ENCODE results near the gene COBL. TPM values are rescaled to one million over a fixed set of nuclear protein-coding genes. Genes with fewer than 3 reads are reported as not detected.
A peak's percentile ranks its signal among the peaks of the same experiment; 100 is the strongest.

The COBL gene
- total RNA-seq, 4 donors from 2014 or later, result 62.4 to 114 (median 72.2) TPM

GRCh38 chr7:51290702-51291540, 25.7 kb downstream of the COBL start:
- no peaks in the 10 kb centered on the region for H3K27me3 ChIP-seq
- no peaks in the 10 kb centered on the region for H3K9me3 ChIP-seq
- in situ Hi-C loops (cut with MboI; ENCODE audit: low pct_ligation_motif_present in 1 of 4, low pct_unique_long_range_greater_than_20kb in 1 of 4, low sequenced_read_pairs in 3 of 4), result no loop called here
- intact Hi-C loops (cut with DNase I; ENCODE audit: low total_unique reads), result no loop called here
- TF ChIP-seq POLR2AphosphoS5 (IDR thresholded peaks at IDR 0.05) (no peak), EP300 (IDR thresholded peaks at IDR 0.05; ENCODE audit: low read depth) (no peak), POLR2A (IDR thresholded peaks at IDR 0.05) (no peak)
- TF ChIP-seq, protein P1, sequence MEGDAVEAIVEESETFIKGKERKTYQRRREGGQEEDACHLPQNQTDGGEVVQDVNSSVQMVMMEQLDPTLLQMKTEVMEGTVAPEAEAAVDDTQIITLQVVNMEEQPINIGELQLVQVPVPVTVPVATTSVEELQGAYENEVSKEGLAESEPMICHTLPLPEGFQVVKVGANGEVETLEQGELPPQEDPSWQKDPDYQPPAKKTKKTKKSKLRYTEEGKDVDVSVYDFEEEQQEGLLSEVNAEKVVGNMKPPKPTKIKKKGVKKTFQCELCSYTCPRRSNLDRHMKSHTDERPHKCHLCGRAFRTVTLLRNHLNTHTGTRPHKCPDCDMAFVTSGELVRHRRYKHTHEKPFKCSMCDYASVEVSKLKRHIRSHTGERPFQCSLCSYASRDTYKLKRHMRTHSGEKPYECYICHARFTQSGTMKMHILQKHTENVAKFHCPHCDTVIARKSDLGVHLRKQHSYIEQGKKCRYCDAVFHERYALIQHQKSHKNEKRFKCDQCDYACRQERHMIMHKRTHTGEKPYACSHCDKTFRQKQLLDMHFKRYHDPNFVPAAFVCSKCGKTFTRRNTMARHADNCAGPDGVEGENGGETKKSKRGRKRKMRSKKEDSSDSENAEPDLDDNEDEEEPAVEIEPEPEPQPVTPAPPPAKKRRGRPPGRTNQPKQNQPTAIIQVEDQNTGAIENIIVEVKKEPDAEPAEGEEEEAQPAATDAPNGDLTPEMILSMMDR (IDR thresholded peaks at IDR 0.05), result no peak
- no peaks in the 10 kb centered on the region for H3K36me3 ChIP-seq
- peaks cover 6 to 48% (median 32%) of the 10 kb centered on the region in 4 donors for H3K4me1 ChIP-seq
- WGBS, 2 donors (ENCODE audit: low coverage in 1 of 2), result 60 to 84% methylated on average over 2 to 10 of the region's 10 CpGs
- peak overlapping the region; percentile 78 to 84 (median 82) for H3K27ac ChIP-seq
- no peak overlapping the region for H3K4me3 ChIP-seq
- DNase-seq, result peak; percentile 49

DNA sequence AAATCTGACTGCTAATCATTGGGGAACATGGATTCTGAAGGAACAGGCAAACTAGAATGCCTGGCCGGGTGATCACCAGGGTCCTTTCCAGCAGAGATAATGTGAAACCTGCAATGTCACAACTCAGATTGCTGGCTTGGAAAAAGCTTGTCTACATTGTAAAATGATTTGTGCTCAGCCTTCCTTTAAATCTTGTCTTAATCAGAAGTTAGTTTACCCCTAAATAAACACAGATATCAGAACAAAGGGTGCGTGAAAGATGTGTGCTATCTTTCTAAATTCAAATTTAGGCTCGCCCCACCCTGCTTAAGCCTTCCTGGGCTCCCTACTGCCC, 26.3 kb downstream of the COBL start:
- no peaks in the 10 kb centered on the region for H3K27me3 ChIP-seq
- H3K27ac ChIP-seq, result peak overlapping the region; percentile 78 to 84 (median 82)
- TF ChIP-seq, protein P1 (IDR thresholded peaks at IDR 0.05), result no peak
- TF ChIP-seq POLR2A (IDR thresholded peaks at IDR 0.05) (no peak), EP300 (IDR thresholded peaks at IDR 0.05; ENCODE audit: low read depth) (no peak), POLR2AphosphoS5 (IDR thresholded peaks at IDR 0.05) (no peak)
- intact Hi-C loops (cut with DNase I; ENCODE audit: low total_unique reads) (no loop called here), in situ Hi-C loops (cut with MboI; ENCODE audit: low pct_ligation_motif_present in 1 of 4, low pct_unique_long_range_greater_than_20kb in 1 of 4, low sequenced_read_pairs in 3 of 4) (no loop called here)
- H3K4me1 ChIP-seq, result peaks cover 6 to 42% (median 28%) of the 10 kb centered on the region in 4 donors
- no peaks in the 10 kb centered on the region for H3K9me3 ChIP-seq
- no peaks in the 10 kb centered on the region for H3K36me3 ChIP-seq
- no peak for DNase-seq
- WGBS, 2 donors (ENCODE audit: low coverage in 1 of 2), result 59 to 62% methylated on average over 3 of the region's 3 CpGs
- no peak overlapping the region for H3K4me3 ChIP-seq

DNA sequence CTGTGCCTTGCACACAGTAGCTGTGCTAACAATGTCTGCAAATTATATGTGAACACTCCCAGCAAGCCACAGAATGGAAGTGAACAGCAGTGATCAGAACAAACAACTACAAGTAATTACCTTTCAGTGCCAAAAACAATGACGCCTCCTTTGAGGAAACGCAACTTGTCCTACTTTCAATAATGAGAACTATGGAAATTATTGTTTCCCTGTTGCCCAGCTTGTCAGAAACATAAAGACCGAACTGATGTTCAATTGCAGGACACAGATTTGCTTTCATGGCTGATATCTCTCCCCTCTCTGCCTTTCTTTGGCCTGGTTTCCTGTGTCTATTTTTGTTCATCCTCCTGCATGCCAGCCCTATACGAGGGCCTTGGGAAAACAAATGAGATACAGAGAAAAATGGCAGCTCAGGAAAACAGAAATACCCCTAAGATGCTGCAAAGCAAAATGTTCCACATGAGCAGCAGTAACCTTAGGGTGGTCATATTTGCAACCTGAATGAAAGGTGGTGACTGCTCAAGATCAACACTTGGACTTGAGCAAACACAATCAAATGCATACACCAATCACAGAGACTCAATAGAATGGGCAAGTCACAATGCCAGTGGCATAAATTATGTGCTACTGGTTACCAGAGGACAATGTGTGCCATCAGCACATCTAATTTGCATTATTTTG, 26.8 kb downstream of the COBL start:
- in situ Hi-C loops (cut with MboI; ENCODE audit: low pct_ligation_motif_present in 1 of 4, low pct_unique_long_range_greater_than_20kb in 1 of 4, low sequenced_read_pairs in 3 of 4), result no loop called here
- 38 to 48% methylated on average over 4 of the region's 4 CpGs for WGBS, 2 donors (ENCODE audit: low coverage in 1 of 2)
- Histone ChIP-seq H3K27me3 (no peaks in the 10 kb centered on the region), H3K36me3 (no peaks in the 10 kb centered on the region), H3K27ac (peak overlapping the region; percentile 78 to 84 (median 82)), H3K4me3 (no peak overlapping the region), H3K4me1 (peaks cover 6 to 37% (median 24%) of the 10 kb centered on the region in 4 donors), H3K9me3 (no peaks in the 10 kb centered on the region)
- intact Hi-C loops (cut with DNase I; ENCODE audit: low total_unique reads), result no loop called here
- DNase-seq, result no peak
- TF ChIP-seq POLR2AphosphoS5 (IDR thresholded peaks at IDR 0.05), result peak in 1 of 3 donors; percentile 17
- TF ChIP-seq EP300 (IDR thresholded peaks at IDR 0.05; ENCODE audit: low read depth), result no peak
- TF ChIP-seq, protein P1 (IDR thresholded peaks at IDR 0.05), result no peak
- no peak for TF ChIP-seq POLR2A (IDR thresholded peaks at IDR 0.05)

- no peaks in the 10 kb centered on the region for H3K27me3 ChIP-seq
- TF ChIP-seq, protein P1 (IDR thresholded peaks at IDR 0.05), result no peak
- TF ChIP-seq POLR2A (IDR thresholded peaks at IDR 0.05) (no peak), POLR2AphosphoS5 (IDR thresholded peaks at IDR 0.05) (no peak), EP300 (IDR thresholded peaks at IDR 0.05; ENCODE audit: low read depth) (no peak)
- DNase-seq, result peak; percentile 60
- no peak overlapping the region for H3K4me3 ChIP-seq
- WGBS, 2 donors (ENCODE audit: low coverage in 1 of 2), result 47 to 49% methylated on average over 4 to 7 of the region's 7 CpGs
- H3K4me1 ChIP-seq, result peaks cover 6 to 34% (median 21%) of the 10 kb centered on the region in 4 donors
- in situ Hi-C loops (cut with MboI; ENCODE audit: low pct_ligation_motif_present in 1 of 4, low pct_unique_long_range_greater_than_20kb in 1 of 4, low sequenced_read_pairs in 3 of 4), result no loop called here
- intact Hi-C loops (cut with DNase I; ENCODE audit: low total_unique reads), result no loop called here
- no peaks in the 10 kb centered on the region for H3K9me3 ChIP-seq
- H3K27ac ChIP-seq, result peak overlapping the region; percentile 78 to 84 (median 82)
- no peaks in the 10 kb centered on the region for H3K36me3 ChIP-seq
Measured at GRCh38 chr7:51288896-51289622, 27.6 kb downstream of the COBL start.

Data from transverse colon (tissue), 4 donors.